ENCODE measurements around the gene STMN3.

DNA sequence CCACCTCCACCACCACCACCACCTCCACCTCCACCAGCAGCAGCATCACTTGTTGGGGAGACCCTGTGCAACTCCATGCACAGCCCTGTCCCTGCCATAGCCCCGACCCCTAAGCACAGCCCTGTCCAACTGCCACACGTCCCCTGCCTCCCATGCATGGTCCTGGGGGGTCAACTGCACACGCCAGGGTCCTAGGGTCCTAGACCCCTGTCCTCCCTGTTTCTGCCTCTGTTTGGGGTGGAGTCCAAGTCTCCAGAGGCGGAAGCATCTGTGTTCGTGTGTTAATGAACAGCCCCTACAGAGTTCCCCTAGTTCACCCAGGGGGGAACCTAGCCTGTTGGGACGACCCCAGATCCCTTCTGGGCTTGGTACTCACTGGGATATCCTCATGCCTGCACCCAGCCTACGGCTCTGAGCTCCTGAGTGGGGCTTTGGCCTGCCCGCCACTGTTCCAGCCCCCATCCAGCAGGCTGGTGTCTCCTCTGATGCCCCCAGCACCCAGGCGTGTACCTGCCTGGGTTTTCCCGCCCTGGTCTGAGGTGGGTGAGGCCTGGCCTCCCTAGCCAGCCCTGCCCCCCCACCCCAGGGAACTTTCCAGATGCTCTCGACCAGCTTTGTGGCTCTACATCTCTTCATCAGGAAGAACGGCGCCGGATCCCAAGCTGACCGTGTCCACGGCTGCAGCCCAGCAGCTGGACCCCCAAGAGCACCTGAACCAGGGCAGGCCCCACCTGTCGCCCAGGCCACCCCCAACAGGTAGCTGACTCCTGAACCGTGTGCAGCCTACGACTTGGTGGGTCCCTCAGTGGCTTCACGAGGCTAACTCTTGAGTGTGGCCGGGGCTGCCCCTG lies 40.7 kb upstream of the STMN3 start:
- TF ChIP-seq, protein P1, sequence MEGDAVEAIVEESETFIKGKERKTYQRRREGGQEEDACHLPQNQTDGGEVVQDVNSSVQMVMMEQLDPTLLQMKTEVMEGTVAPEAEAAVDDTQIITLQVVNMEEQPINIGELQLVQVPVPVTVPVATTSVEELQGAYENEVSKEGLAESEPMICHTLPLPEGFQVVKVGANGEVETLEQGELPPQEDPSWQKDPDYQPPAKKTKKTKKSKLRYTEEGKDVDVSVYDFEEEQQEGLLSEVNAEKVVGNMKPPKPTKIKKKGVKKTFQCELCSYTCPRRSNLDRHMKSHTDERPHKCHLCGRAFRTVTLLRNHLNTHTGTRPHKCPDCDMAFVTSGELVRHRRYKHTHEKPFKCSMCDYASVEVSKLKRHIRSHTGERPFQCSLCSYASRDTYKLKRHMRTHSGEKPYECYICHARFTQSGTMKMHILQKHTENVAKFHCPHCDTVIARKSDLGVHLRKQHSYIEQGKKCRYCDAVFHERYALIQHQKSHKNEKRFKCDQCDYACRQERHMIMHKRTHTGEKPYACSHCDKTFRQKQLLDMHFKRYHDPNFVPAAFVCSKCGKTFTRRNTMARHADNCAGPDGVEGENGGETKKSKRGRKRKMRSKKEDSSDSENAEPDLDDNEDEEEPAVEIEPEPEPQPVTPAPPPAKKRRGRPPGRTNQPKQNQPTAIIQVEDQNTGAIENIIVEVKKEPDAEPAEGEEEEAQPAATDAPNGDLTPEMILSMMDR (IDR thresholded peaks at IDR 0.05), result no peak
- no peak for TF ChIP-seq ZFX (IDR thresholded peaks at IDR 0.05; ENCODE audit: borderline replicate concordance)
